Transverse colon (tissue), 4 donors: ENCODE measurements around the gene ZDHHC5.

Experiments
- EP300 ChIP-seq: sonication (generic); formaldehyde crosslinking; IDR thresholded peaks from one replicate; pipeline ENCODE4 v1.6.1; 2017; ENCODE audit warnings: antibody characterized with exemption, low read depth
- POLR2A ChIP-seq: fragments of 450-650 bp; IDR thresholded peaks from one replicate; pipeline ENCODE4 v1.6.1; 2016; ENCODE audit warnings: antibody characterized with exemption, mild to moderate bottlenecking, moderate library complexity
- POLR2AphosphoS5 ChIP-seq, 3 donors: sonication (generic); formaldehyde crosslinking; IDR thresholded peaks; one replicate each; pipeline ENCODE4 v1.6.1; 2016; ENCODE audit warnings: antibody characterized with exemption in 3 of 3
- TF ChIP-seq, protein P1 (sequence below), 5 experiments: fragments of 200-600 bp in 3 of 5; fragments of 450-650 bp in 2 of 5; sonication (generic) in 3 of 5; IDR thresholded peaks; 1 replicate in 2 of 5; 2 replicates in 3 of 5; pipeline ENCODE4 v1.5.1; 2016 to 2017; ENCODE audit warnings: antibody characterized with exemption in 5 of 5, inconsistent platforms in 3 of 5, mild to moderate bottlenecking in 2 of 5, moderate library complexity in 1 of 5

DNA sequence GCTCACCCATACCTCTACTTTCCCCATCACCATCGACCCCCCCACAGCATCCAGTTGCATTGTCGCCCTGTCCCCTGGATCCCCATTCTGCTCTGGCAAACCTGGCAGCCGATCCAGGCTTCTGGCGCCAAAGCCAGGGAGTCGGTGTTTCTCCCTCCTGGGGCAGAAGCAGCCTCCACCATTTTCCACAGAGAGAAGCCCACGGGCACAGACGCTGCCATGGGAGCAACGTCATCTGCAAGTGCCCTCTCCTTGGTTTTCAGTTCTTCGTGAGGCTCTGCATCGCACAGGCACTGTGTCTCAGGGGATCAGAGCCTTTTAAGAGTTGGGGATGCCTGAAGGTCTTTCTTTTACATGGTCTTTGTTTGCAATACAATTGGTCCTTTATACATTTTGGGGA, 20.5 kb upstream of the ZDHHC5 start:
- TF ChIP-seq POLR2A: no peak
- TF ChIP-seq, protein P1, sequence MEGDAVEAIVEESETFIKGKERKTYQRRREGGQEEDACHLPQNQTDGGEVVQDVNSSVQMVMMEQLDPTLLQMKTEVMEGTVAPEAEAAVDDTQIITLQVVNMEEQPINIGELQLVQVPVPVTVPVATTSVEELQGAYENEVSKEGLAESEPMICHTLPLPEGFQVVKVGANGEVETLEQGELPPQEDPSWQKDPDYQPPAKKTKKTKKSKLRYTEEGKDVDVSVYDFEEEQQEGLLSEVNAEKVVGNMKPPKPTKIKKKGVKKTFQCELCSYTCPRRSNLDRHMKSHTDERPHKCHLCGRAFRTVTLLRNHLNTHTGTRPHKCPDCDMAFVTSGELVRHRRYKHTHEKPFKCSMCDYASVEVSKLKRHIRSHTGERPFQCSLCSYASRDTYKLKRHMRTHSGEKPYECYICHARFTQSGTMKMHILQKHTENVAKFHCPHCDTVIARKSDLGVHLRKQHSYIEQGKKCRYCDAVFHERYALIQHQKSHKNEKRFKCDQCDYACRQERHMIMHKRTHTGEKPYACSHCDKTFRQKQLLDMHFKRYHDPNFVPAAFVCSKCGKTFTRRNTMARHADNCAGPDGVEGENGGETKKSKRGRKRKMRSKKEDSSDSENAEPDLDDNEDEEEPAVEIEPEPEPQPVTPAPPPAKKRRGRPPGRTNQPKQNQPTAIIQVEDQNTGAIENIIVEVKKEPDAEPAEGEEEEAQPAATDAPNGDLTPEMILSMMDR (IDR thresholded peaks at IDR 0.05): no peak
- TF ChIP-seq EP300: no peak
- TF ChIP-seq POLR2AphosphoS5 (IDR thresholded peaks at IDR 0.05): no peak
